ENCODE data around the gene SLCO3A1. TPM values are rescaled to one million over a fixed set of nuclear protein-coding genes. Genes with fewer than 3 reads are reported as not detected.

The SLCO3A1 gene
- total and polyA plus RNA-seq, 2 of the 8 experiments (the other 6 are each of a cell fraction or from before 2014, with no cell fraction given) = 15.1 to 20.4 TPM

DNA sequence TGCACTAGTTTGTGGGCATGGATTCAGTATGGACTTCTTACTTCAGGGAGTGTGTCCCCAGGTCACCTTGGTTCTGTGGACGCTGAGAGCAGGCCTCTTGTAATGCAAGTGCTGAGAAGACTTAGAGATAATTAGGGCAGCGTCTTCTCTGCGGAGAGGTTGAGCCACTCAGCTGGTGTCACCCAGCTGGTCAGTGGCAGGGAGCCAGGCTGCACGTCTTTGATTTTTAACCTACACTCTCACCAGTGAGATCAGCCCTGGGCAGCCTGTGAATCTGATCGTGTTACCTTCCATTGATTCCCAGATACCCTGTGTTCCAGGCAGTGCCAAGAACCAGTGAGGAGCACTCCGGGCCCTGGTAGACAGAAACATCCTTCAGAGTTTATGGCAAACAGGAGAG is 92.6 kb downstream of the SLCO3A1 start:
- H3K4ac ChIP-seq (replicated peaks; ENCODE audit: insufficient read length, low read depth, low read length) = peak overlapping the region; percentile 39
- no peak for DNase-seq (ENCODE audit: low read depth in 1 of 2, low spot score in 2 of 2)
- peaks cover 0 to 19% of the 10 kb centered on the region in 2 experiments; a peak in 1 of 4 replicates for H3K79me2 ChIP-seq (ENCODE audit: control insufficient read depth in 1 of 2, insufficient read depth in 2 of 2, low read length in 2 of 2)
- ChIA-PET CTCF (ENCODE audit: partially characterized antibody) (interaction anchor here (0.8 to 3.2 kb wide), 4 partner anchors 12 to 131 kb away, joined by 4 to 13 read pairs (median 9); no protein-coding TSS in a partner anchor), POLR2A (ENCODE audit: partially characterized antibody) (no interaction called here)
- 74% methylated on average over 6 of the region's 6 CpGs; no CpG with 5 or more reads in 1 of the 2 experiments for WGBS, 2 experiments (ENCODE audit: extremely low coverage in 1 of 2, insufficient coverage in 1 of 2, insufficient read length in 1 of 2, insufficient replicate concordance in 2 of 2, low coverage in 1 of 2, low lambda C conversion rate in 2 of 2, missing lambda C conversion rate in 1 of 2)
- H3K9me3 ChIP-seq (ENCODE audit: insufficient read depth in 2 of 2, low read depth in 1 of 2, low read length in 1 of 2) = no peaks in the 10 kb centered on the region
- no peaks in the 10 kb centered on the region for H3K36me3 ChIP-seq (ENCODE audit: control insufficient read depth in 2 of 4, insufficient read depth in 4 of 4, low read length in 3 of 4)
- H2AFZ ChIP-seq (ENCODE audit: low read length) = no peak overlapping the region
- H3K23ac ChIP-seq (ENCODE audit: insufficient read length) = no peak overlapping the region
- no peaks in the 10 kb centered on the region for H3K27me3 ChIP-seq (replicated peaks in 1 of 4; ENCODE audit: control insufficient read depth in 3 of 4, extremely low read depth in 1 of 4, insufficient read depth in 3 of 4, low read length in 3 of 4)
- no peak overlapping the region for H2BK20ac ChIP-seq (ENCODE audit: low read length)
- no peak overlapping the region for H3K18ac ChIP-seq (ENCODE audit: extremely low read depth, low read length)
- H2AK5ac ChIP-seq (ENCODE audit: low read depth, low read length) = no peak overlapping the region
- H3K79me1 ChIP-seq (ENCODE audit: low read depth, low read length) = peaks cover 11% of the 10 kb centered on the region; the same call in 1 of the 2 replicates
- peaks cover 22 to 42% (median 27%) of the 10 kb centered on the region in 4 experiments for H3K4me1 ChIP-seq (replicated peaks in 1 of 4; ENCODE audit: control insufficient read depth in 3 of 4, insufficient read depth in 4 of 4, low read length in 3 of 4)
- no peak overlapping the region for H4K5ac ChIP-seq (ENCODE audit: insufficient read length, low read depth, low read length)
- H2BK5ac ChIP-seq (ENCODE audit: low read depth, low read length) = no peak overlapping the region
- no peak overlapping the region for H3K56ac ChIP-seq (replicated peaks; ENCODE audit: insufficient read length, low read depth, low read length)
- H2BK15ac ChIP-seq (ENCODE audit: low read length) = no peak overlapping the region
- no peak overlapping the region for H4K91ac ChIP-seq (replicated peaks; ENCODE audit: insufficient read length, low read length)
- H2BK12ac ChIP-seq (ENCODE audit: low read depth, low read length) = no peak overlapping the region
- no peaks in the 10 kb centered on the region for H4K20me1 ChIP-seq (replicated peaks in 1 of 2; ENCODE audit: control insufficient read depth in 1 of 2, insufficient read depth in 2 of 2, low read length in 2 of 2)
- H3K9ac ChIP-seq (replicated peaks in 1 of 4; ENCODE audit: extremely low read depth in 1 of 4, low read depth in 3 of 4, low read length in 3 of 4) = no peak overlapping the region
- no peak overlapping the region for H3K14ac ChIP-seq (ENCODE audit: insufficient read length)
- H3K4me2 ChIP-seq (ENCODE audit: insufficient read depth in 1 of 2, low read depth in 2 of 2, low read length in 2 of 2) = no peak overlapping the region
- no peaks in the 10 kb centered on the region for H3K23me2 ChIP-seq (ENCODE audit: low read depth, low read length)
- no peak overlapping the region for H3K27ac ChIP-seq (ENCODE audit: low read depth, low read length)
- H3K4me3 ChIP-seq (ENCODE audit: extremely low read depth in 1 of 4, insufficient read depth in 2 of 4, low read depth in 3 of 4, low read length in 4 of 4) = no peak overlapping the region
- FAIRE-seq = no peak
- no peak overlapping the region for H2BK120ac ChIP-seq (replicated peaks; ENCODE audit: low read depth, low read length)
- TF ChIP-seq CBX5 (IDR thresholded peaks at IDR 0.05; ENCODE audit: low read depth, low read length) = no peak
- H4K8ac ChIP-seq (ENCODE audit: extremely low read depth, insufficient read depth, low read length) = no peak overlapping the region
